ENCODE data around the gene ATOX1. TPM values are rescaled to one million over a fixed set of nuclear protein-coding genes. Genes with fewer than 3 reads are reported as not detected.

Gene ATOX1
- total RNA-seq, 1 experiment from 2014 or later: 248 TPM

- DNase-seq (ENCODE audit: low read depth): no peak
Measured at GRCh38 chr5:151770383-151771258, 12.2 kb upstream of the ATOX1 start.

GRCh38 chr5:151766975-151767374 is 8.5 kb upstream of the ATOX1 start:
- no peak for DNase-seq (ENCODE audit: low read depth)

- DNase-seq (ENCODE audit: low read depth): no peak
Measured at GRCh38 chr5:151764801-151765200, 6.4 kb upstream of the ATOX1 start.

GRCh38 chr5:151758141-151758429 is 346 bp downstream of the ATOX1 start:
- no peak for DNase-seq (ENCODE audit: low read depth)

GRCh38 chr5:151757233-151758140 is 944 bp downstream of the ATOX1 start:
- no peak for DNase-seq (ENCODE audit: low read depth)

- no peak for DNase-seq (ENCODE audit: low read depth)
Measured at GRCh38 chr5:151755383-151755782, 3.0 kb downstream of the ATOX1 start.

- DNase-seq (ENCODE audit: low read depth): no peak
Measured at GRCh38 chr5:151751593-151751992, 6.8 kb downstream of the ATOX1 start.

GRCh38 chr5:151751091-151751490 is 7.3 kb downstream of the ATOX1 start:
- no peak for DNase-seq (ENCODE audit: low read depth)

- DNase-seq (ENCODE audit: low read depth): no peak
Measured at GRCh38 chr5:151750121-151750520, 8.3 kb downstream of the ATOX1 start.

- DNase-seq (ENCODE audit: low read depth): peak; percentile 100
Measured at GRCh38 chr5:151745071-151745705, 13.2 kb downstream of the ATOX1 start.

GRCh38 chr5:151743530-151743929 is 14.9 kb downstream of the ATOX1 start:
- DNase-seq (ENCODE audit: low read depth): peak; percentile 10

GRCh38 chr5:151742870-151743294 is 15.5 kb downstream of the ATOX1 start:
- DNase-seq (ENCODE audit: low read depth): peak; percentile 73

GRCh38 chr5:151741678-151742423 is 16.6 kb downstream of the ATOX1 start:
- DNase-seq (ENCODE audit: low read depth): peak; percentile 90

GRCh38 chr5:151740958-151741373 is 17.5 kb downstream of the ATOX1 start:
- DNase-seq (ENCODE audit: low read depth): peak; percentile 74

- peak; percentile 93 for DNase-seq (ENCODE audit: low read depth)
Measured at GRCh38 chr5:151740336-151740942, 18.0 kb downstream of the ATOX1 start.

GRCh38 chr5:151739939-151740335 is 18.5 kb downstream of the ATOX1 start:
- peak; percentile 89 for DNase-seq (ENCODE audit: low read depth)

- DNase-seq (ENCODE audit: low read depth): no peak
Measured at GRCh38 chr5:151739395-151739794, 19.0 kb downstream of the ATOX1 start.

- DNase-seq (ENCODE audit: low read depth): no peak
Measured at GRCh38 chr5:151738125-151738848, 20.1 kb downstream of the ATOX1 start.

GRCh38 chr5:151737431-151737830 is 21.0 kb downstream of the ATOX1 start:
- DNase-seq (ENCODE audit: low read depth): no peak

GRCh38 chr5:151735646-151736045 is 22.8 kb downstream of the ATOX1 start:
- no peak for DNase-seq (ENCODE audit: low read depth)
